Hepatocyte (in vitro differentiated cells): ENCODE measurements around the gene GAP43.

Experiments
- CTCF ChIP-seq: fragments of 200-600 bp; sonication (generic); IDR thresholded peaks from 2 replicates; pipeline ENCODE4 v1.5.1; 2016; ENCODE audit warnings: antibody characterized with exemption, mild to moderate bottlenecking; ENCODE audit not compliant: poor library complexity
- EZH2 ChIP-seq: fragments of 200-600 bp; sonication (generic); IDR thresholded peaks from 2 replicates; pipeline ENCODE4 v1.6.1; 2016; ENCODE audit warnings: antibody characterized with exemption, mild to moderate bottlenecking, borderline replicate concordance

GRCh38 chr3:115741650-115742049, 118.3 kb downstream of the GAP43 start:
- TF ChIP-seq CTCF (no peak), EZH2 (no peak)
